ENCODE data around the gene PLET1. TPM values are rescaled to one million over a fixed set of nuclear protein-coding genes. Genes with fewer than 3 reads are reported as not detected.

The PLET1 gene
- not detected in 2 replicates for total RNA-seq (2014; rRNA removed; shearing (Covaris generic); ENCODE audit: low replicate concordance)

GRCh38 chr11:112260490-112260889 lies at the start of gene PLET1:
TSS of gene PLET1 (minus strand) at chr11:112260860. CDS start at chr11:112260589, 271 bp downstream.
- DNase-seq (ENCODE audit: low read depth) = no peak
- in situ Hi-C loops (cut with HindIII; ENCODE audit: low pct_unique_long_range_greater_than_20kb, low sequenced_read_pairs) = no loop called here

DNA sequence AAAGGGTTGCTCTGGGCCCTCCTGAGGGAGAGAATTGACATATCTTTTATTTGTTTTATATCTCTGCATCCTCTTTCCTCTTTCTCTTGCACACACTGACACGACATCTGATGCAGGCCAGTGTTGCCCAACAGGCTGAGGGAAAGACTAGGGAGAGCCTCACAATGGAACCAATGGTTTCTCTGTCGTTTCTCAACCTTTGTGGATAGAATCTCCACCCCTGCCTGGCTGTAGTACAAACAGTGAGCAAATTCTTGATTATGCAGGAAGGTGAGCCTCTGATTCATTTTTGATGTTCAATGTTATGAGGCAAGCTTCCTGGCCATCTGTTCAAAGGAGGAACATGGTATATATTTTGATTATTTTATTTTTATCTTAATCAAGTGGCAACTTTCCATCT lies 49.8 kb upstream of the PLET1 start:
- no peak for DNase-seq (ENCODE audit: low read depth)
- in situ Hi-C loops (cut with HindIII; ENCODE audit: low pct_unique_long_range_greater_than_20kb, low sequenced_read_pairs) = no loop called here

DNA sequence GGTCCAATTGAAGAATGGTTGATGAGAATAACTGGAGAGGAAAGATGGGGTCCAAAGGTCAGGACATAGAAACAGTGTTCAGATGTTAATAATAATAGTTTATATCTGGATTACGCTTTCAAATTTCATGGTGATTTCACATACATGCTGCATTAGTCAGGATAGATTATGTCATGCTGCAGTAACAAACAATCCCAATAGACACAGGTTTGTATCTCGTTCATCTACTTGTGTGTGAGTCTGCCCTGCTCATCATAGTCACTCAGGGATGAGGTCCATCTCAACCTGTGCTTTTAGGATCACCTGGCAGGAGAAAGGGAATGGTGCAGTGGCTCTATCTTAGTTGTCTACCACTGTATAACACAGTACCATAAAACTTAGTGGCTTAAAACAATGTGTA lies 48.0 kb upstream of the PLET1 start:
- in situ Hi-C loops (cut with HindIII; ENCODE audit: low pct_unique_long_range_greater_than_20kb, low sequenced_read_pairs) = no loop called here

GRCh38 chr11:112307616-112308015 lies 47.0 kb upstream of the PLET1 start:
- no peak for DNase-seq (ENCODE audit: low read depth)
- in situ Hi-C loops (cut with HindIII; ENCODE audit: low pct_unique_long_range_greater_than_20kb, low sequenced_read_pairs) = no loop called here

More for the DNA sequence above, 48.0 kb upstream of the PLET1 start:
- no peak for DNase-seq (ENCODE audit: low read depth)

DNA sequence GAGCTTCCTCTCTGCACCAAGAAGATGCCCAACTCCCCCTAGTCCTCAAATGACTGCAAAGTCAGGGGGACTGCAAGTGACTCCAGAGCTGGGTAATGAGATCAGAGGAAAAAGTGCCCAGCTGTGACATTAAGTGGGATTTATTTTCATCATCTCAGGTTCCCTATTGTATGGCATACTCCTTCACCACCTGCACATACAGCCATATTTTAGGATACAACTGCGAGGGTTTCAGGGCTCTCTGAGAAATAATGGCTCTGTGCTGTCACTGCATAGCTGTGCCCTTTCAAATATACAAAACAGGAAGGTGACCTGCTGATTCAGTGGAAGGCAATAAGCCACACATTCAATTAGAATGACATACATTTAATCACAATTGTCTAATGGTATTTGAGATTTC lies 45.6 kb upstream of the PLET1 start:
- DNase-seq (ENCODE audit: low read depth) = no peak
- in situ Hi-C loops (cut with HindIII; ENCODE audit: low pct_unique_long_range_greater_than_20kb, low sequenced_read_pairs) = no loop called here

GRCh38 chr11:112304914-112305313 lies 44.3 kb upstream of the PLET1 start:
- DNase-seq (ENCODE audit: low read depth) = no peak
- in situ Hi-C loops (cut with HindIII; ENCODE audit: low pct_unique_long_range_greater_than_20kb, low sequenced_read_pairs) = no loop called here

DNA sequence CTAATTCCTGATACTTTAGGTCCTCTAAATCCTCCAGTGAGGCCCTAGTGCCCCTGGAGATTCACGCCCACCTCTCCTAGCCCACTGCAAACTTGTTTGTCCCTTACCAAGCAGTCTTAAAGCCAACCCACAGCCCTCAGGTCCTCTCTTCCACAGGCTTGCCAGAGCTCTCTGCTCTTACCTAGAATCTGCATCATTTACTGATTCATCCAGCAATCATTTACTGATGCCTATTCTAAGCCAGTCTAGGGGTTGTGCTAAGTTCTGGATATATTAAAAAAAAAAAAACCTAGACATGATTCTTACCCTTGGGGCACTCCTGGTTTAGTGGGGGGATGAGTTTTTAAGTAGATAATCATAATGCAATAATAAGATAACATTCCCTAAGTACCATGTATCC lies 43.0 kb upstream of the PLET1 start:
- DNase-seq (ENCODE audit: low read depth) = no peak

DNA sequence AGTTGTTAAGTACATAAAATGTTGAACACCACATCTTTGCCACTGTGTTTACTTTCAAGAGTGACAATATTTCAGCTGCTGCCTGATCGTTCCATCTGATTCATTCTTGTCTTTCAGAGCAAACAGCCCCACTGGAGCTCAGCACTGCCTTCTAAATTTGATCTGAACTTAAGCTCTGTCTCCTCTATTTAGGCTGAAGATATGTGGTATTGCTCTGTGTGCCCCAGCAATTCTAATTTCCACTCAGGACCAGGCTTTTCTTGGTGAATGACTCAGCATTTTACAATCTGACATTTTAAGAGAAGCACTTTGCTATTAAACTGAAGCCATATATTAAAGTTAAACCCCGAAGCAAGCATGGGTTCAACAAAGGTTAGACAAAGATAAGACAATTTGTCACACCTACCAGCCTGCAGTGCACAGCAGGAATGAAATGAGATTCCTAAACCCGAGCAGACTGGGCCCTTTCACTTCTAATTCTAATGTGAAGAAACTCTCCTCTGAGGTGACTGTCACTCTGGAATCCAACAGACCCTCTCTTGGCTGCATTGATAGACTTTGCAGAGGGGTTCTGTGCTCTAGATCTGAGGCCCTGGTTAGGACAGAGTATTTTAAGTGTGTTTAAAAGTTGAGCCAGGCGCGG lies 41.7 kb upstream of the PLET1 start:
- in situ Hi-C loops (cut with HindIII; ENCODE audit: low pct_unique_long_range_greater_than_20kb, low sequenced_read_pairs) = no loop called here
- DNase-seq (ENCODE audit: low read depth) = no peak

More for the DNA sequence above, 43.0 kb upstream of the PLET1 start:
- in situ Hi-C loops (cut with HindIII; ENCODE audit: low pct_unique_long_range_greater_than_20kb, low sequenced_read_pairs) = no loop called here

DNA sequence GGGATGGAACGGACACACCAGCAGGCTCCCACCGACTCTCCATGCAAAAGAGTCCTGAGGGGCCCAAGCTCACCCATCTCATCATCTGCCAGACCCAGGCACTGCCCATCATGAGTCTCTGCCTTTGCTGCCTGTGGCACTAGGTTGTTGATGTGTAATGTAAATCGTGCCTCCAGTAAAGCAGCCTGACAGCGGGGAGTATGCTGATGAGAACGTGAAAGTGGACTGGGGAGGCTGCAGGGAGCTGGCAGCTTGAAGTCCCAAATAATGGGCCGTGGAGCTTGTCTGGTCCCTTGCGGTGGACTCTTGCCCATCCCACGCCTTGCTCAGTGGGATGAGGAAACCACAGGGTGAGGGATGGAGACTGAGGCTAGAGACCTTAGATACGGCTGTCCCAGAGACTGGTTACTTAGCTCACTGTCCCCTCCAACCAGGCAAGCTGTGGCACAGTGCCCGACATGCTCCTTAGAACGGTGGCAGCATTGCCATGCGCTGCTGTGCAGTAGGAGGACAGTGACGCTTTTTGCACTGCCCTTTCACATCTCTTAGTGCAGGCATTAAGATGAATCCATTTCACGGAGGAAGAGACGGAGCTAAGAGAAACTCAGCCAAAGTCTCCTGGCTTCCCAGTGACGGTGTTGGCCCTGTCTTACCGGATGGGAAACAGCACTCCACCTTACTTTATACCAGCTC lies 39.6 kb upstream of the PLET1 start:
- DNase-seq (ENCODE audit: low read depth) = no peak
- in situ Hi-C loops (cut with HindIII; ENCODE audit: low pct_unique_long_range_greater_than_20kb, low sequenced_read_pairs) = no loop called here

DNA sequence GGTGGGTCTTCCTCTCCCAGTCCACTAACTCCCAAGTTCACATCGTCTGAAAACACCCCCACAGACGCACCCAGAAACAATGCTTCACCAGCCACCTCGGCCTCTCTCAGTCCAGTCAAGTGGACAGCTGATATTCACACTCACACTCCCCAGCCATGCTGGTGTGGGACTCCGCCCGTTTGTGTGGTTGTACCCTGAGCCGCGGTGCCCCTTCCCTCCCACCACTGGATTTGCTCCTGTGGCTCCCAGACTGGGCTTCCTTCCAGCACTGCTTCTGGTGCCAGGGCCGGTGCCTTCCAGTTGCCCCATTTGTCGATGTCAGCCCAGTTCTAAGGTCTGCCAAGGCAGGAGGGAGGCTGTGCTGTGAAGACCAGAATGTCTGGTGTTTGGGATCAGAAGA lies 37.9 kb upstream of the PLET1 start:
- in situ Hi-C loops (cut with HindIII; ENCODE audit: low pct_unique_long_range_greater_than_20kb, low sequenced_read_pairs) = no loop called here
- no peak for DNase-seq (ENCODE audit: low read depth)

DNA sequence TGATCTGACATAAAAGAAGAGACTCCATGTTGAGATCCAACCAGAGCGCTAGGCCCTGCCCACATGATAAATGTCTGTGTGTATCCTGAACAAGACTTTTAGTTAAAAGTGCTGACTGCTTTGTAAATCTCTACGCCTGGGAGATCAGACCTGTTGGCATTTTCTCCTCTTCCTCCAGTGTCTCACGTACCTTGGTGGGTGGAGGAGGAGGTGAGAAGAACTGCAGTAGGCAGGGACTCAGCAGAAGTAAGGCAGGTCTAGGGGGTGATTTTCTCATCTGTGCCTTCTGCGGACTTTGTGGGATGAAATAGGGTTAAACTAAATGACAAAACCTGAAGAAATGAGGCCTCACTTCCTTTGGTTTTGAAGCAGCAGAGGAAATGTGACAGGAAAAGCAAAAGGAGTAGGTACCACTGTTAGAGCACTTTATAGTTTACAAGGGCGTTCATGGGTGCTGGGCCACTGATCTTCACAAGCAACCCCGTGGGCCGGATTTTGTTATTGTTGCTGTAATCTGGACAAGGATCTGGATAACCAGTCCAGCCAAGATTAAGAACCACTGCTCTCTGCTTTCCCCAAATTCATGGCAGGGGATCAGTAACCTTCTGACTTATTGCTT lies 36.7 kb upstream of the PLET1 start:
- in situ Hi-C loops (cut with HindIII; ENCODE audit: low pct_unique_long_range_greater_than_20kb, low sequenced_read_pairs) = no loop called here
- no peak for DNase-seq (ENCODE audit: low read depth)

DNA sequence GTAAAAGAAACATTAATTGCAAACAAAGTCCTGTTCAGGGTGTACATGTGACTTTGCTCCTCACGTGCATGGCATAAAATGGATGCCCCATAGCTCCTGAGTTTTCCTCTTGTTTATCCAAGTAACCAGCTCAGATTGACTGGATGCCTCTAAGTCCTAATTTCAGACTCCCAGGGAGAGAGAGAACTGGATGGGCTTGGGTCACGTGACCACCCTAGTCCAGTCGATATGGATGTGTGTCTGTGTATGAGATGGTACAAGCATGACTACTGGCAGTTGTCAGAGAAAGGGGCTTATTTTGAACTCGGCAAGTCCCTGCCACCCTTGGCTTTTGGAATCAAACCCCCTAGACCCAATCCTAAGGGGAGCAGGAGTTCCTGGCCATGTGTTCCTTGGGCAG lies 35.4 kb upstream of the PLET1 start:
- in situ Hi-C loops (cut with HindIII; ENCODE audit: low pct_unique_long_range_greater_than_20kb, low sequenced_read_pairs) = no loop called here
- no peak for DNase-seq (ENCODE audit: low read depth)

GRCh38 chr11:112294688-112295340 lies 34.2 kb upstream of the PLET1 start:
- in situ Hi-C loops (cut with HindIII; ENCODE audit: low pct_unique_long_range_greater_than_20kb, low sequenced_read_pairs) = no loop called here
- no peak for DNase-seq (ENCODE audit: low read depth)

DNA sequence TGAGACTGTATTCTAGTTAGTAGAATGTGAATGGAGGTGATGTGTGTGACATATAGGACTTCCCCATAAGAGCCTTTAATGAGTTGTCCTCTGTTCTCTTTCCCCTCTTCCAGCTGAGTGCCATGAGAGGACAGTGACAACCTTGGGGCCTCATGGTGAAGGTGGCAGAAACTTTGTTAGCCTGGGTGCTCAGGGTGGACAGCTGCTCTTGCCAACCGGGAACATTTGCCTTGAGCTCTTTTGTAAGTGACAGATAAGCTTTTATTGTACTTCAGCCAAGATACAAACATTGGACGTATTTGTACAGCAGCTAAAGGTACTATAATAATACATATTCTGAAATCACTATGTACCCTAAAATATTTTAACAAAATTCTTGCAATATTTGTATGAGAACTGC lies 33.0 kb upstream of the PLET1 start:
- in situ Hi-C loops (cut with HindIII; ENCODE audit: low pct_unique_long_range_greater_than_20kb, low sequenced_read_pairs) = no loop called here
- no peak for DNase-seq (ENCODE audit: low read depth)

DNA sequence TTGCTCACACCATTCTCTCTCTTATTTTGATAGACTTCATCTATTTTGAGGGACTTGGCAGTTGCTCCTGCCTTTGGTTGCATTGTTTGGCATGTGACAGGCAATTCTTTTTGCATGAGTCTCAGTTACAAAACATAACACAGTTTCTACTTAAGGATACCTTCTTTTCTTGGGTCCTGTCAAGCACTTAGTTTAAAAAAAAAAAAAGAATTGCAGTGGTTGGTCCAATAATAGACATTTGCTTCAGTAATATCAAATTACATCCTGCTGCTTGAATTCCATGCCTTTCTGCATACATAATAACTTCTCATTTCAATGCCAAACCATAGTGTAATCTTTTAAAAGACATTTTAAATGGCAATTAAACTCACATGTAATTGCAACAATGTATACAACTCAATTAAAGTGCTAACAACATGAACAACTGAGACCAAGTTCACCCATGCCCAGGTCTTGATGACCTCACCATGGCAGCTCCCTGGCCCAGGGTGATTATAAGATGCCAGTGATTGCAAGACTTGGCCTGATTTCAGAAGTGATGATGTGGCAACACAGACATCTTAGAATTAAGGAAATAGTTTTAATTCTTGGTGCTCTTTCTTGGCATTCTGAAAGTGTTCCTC lies 32.2 kb upstream of the PLET1 start:
- in situ Hi-C loops (cut with HindIII; ENCODE audit: low pct_unique_long_range_greater_than_20kb, low sequenced_read_pairs) = no loop called here
- peak; percentile 74 for DNase-seq (ENCODE audit: low read depth)

- DNase-seq (ENCODE audit: low read depth) = no peak
- in situ Hi-C loops (cut with HindIII; ENCODE audit: low pct_unique_long_range_greater_than_20kb, low sequenced_read_pairs) = no loop called here
Observed at GRCh38 chr11:112292188-112292587, 31.5 kb upstream of the PLET1 start.

- in situ Hi-C loops (cut with HindIII; ENCODE audit: low pct_unique_long_range_greater_than_20kb, low sequenced_read_pairs) = no loop called here
- no peak for DNase-seq (ENCODE audit: low read depth)
Observed at GRCh38 chr11:112291191-112291590, 30.5 kb upstream of the PLET1 start.

DNA sequence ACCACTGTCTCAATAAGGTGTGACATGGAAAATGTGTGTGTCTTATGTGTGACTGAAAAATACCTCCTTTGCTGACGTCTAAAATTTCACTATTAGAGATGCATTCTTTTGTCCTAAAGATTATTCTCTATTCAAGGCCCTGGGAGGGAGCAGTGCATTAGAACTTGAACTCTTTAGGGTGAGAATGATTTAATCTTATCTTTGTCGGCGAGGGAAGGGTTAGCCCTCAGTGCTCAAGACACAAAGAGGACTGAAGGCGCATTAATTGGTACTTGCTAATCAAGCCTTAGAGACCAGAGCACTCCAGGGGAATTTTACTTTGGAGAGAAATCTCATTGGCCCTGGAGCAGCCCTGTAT lies 29.8 kb upstream of the PLET1 start:
- in situ Hi-C loops (cut with HindIII; ENCODE audit: low pct_unique_long_range_greater_than_20kb, low sequenced_read_pairs) = no loop called here
- no peak for DNase-seq (ENCODE audit: low read depth)
